GM15510 (cell line): ENCODE data around the gene AIRE.

Experiments used
- POLR2A ChIP-seq: IDR thresholded peaks from 3 replicates; pipeline ENCODE4 v1.6.1; 2011; ENCODE audit warnings: borderline replicate concordance; ENCODE audit not compliant: insufficient read length; ENCODE audit errors: extremely low read depth

The AIRE gene

GRCh38 chr21:44312089-44312488 is 26.4 kb downstream of the AIRE start:
- no peak for TF ChIP-seq POLR2A

- no peak for TF ChIP-seq POLR2A
Measured at GRCh38 chr21:44312716-44313115, 27.0 kb downstream of the AIRE start.

GRCh38 chr21:44313451-44313850 is 27.8 kb downstream of the AIRE start:
- TF ChIP-seq POLR2A: no peak

- no peak for TF ChIP-seq POLR2A
Measured at GRCh38 chr21:44314128-44314527, 28.5 kb downstream of the AIRE start.

DNA sequence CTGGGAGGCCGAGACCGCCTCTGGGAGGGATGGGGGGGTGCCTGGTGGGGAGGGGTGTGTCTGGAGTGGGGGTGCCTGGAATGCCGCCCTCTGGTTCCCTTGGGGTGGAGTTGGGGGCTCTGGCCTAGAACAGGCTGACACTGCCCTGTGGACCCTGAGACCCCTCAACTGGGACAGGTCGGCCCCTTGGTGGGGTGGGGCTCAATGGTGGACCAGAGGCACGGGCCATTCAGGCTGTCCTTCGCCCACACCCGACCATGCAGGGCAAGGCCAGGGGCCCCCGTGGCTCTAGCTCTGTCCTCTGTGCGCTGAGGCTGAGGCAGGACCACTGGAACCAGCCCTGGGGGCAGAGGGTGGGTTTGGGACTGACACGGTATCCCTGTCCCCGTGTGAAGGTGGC is 28.9 kb downstream of the AIRE start:
- no peak for TF ChIP-seq POLR2A

- no peak for TF ChIP-seq POLR2A
Measured at GRCh38 chr21:44315691-44316203, 30.1 kb downstream of the AIRE start.

DNA sequence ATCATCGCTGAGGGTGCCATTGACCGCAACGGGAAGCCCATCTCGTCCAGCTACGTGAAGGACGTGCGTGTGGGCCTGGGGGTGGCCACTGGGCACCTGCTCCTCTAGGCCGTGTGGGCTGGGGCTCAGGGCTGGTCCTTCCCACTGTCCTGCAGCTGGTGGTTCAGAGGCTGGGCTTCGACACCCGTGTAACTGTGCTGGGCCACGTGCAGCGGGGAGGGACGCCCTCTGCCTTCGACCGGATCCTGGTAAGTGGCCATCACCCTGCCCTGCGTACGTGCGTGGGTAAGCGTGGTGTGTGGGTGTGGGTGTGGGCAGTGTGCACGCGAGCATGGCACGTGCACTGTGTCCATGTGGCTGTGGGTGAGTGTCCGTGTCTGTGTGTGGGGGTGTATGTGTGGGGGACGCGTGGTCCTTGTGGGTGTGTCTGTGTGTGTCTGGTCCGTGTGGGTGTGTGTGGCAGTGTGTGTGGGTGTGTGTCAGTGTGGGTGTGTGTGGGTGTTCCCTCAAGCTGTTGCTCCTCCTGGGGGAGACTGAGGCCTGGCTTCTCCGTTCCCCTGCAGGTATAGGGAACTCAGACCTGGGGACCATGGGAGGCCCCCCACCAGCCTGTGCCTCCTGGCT is 30.7 kb downstream of the AIRE start:
- TF ChIP-seq POLR2A: no peak

DNA sequence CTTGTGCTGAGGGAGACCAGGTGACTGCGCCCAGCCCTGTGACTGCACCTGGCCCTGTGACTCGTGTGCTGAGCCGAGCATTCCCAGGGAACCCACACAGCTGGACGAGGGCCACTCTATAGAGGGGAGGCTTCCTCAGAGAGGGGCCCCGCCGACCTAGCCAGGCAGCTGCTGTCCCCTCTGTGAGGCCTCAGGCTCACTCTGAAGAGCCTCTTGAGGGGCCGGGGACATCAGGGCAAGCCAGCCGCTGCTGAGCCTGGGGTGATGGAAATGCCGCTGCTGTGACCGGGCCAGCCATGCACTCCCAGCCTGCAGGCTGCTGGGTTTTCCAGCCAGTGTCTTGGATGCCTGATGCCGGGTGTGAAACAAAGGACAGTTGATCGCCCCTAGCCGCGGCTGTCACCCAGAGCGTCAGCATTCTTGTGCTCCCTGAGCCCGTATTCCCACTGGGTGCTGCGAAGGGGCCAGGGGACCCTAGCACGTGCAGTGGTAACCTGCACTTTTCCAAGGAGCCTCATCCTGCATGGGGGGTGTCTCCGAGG is 31.6 kb downstream of the AIRE start:
- TF ChIP-seq POLR2A: no peak

GRCh38 chr21:44317871-44318270 is 32.2 kb downstream of the AIRE start:
- TF ChIP-seq POLR2A: no peak

GRCh38 chr21:44318489-44319285 is 33.0 kb downstream of the AIRE start:
- no peak for TF ChIP-seq POLR2A

GRCh38 chr21:44319407-44320065 is 33.9 kb downstream of the AIRE start:
- no peak for TF ChIP-seq POLR2A

DNA sequence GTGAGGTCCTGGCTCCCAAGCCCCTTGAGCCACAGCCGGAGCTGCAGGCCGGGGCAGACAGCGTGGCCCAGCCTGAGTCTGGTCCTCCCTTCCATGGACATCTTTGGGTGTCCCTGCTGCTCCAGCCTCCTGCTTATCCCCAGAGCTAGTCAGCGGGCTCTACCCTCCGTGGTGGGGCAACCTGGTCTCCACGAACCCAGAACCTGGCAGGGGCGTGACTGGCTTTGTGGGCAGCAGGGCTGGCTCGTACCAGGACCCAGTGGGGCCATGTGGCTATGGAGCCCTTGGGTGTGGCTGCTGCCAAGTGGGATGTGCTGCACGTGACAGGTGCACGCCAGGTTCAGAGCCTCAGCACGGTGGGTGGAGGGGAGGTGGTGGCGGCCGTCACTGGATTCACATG is 35.2 kb downstream of the AIRE start:
- TF ChIP-seq POLR2A: no peak

- TF ChIP-seq POLR2A: no peak
Measured at GRCh38 chr21:44321846-44322450, 36.3 kb downstream of the AIRE start.

DNA sequence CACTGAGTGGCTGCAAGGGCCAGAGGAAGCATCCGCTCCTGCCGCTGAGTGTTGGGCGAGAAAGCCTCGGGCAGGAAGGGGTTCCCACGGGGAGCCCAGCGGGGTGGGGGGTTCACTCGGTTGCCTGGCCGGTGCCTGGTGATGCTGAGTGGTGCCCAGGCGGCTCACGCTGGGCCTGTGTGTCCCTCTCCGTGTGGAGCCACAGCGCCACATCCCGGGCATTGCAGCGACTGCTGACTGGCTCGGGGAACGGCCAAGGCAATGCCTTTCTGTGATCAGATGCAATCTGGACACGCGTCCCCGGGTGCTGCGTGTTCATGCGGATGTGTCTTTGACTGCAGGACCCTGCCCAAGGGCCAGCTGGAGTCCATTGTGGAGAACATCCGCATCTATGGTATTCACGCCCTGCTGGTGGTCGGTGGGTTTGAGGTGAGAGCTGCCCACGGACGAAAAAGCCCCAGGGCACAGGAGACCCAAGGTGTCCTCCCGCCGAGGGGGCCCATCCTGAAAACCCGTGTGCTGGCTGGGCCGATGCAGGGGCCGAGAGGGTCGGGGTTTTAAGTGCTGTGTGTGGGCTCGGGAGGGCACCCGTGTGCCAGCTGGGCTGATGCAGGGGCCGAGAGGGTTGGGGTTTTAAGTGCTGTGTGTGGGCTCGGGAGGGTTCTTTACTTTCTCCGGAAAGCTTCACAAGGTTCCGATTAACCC is 37.1 kb downstream of the AIRE start:
- TF ChIP-seq POLR2A: no peak
